Tibial nerve (tissue), 4 donors: ENCODE results near the gene STRBP. TPM values are rescaled to one million over a fixed set of nuclear protein-coding genes. Genes with fewer than 3 reads are reported as not detected.
A peak's percentile ranks its signal among the peaks of the same experiment; 100 is the strongest.

Experiments used
- DNase-seq, 2 donors: peaks; one replicate each; pipeline ENCODE4 v3.0.0-alpha.2; 2019; ENCODE audit warnings: low spot score in 2 of 2
- H3K27ac ChIP-seq, 4 donors: fragments of 200-600 bp; sonication (generic) in 3 of 4; one replicate each; pipeline ENCODE4 v1.5.1; 2017 to 2019; ENCODE audit warnings: mild to moderate bottlenecking in 1 of 4
- H3K27me3 ChIP-seq, 2 donors: fragments of 200-600 bp; sonication (generic) in 1 of 2; one replicate each; pipeline versions ENCODE4 v1.5.1 to v1.6.0; 2017 to 2019
- H3K36me3 ChIP-seq, 3 donors: fragments of 200-600 bp; sonication (generic); one replicate each; pipeline ENCODE4 v1.5.1; 2018 to 2019
- H3K4me1 ChIP-seq, 4 donors: fragments of 200-600 bp; sonication (generic) in 3 of 4; one replicate each; pipeline ENCODE4 v1.5.1; 2017 to 2019
- H3K4me3 ChIP-seq, 4 donors: fragments of 200-600 bp; sonication (generic) in 3 of 4; one replicate each; pipeline ENCODE4 v1.5.1; 2017 to 2019; ENCODE audit warnings: mild to moderate bottlenecking in 1 of 4, moderate library complexity in 1 of 4
- H3K9me3 ChIP-seq, 4 donors: fragments of 200-600 bp; sonication (generic) in 3 of 4; one replicate each; pipeline ENCODE4 v1.5.1; 2017 to 2019
- CTCF ChIP-seq, 5 experiments: fragments of 200-600 bp in 3 of 5; fragments of 450-650 bp in 2 of 5; sonication (generic) in 3 of 5; IDR thresholded peaks; one replicate each; pipeline ENCODE4 v1.5.1; 2016 to 2019; ENCODE audit warnings: antibody characterized with exemption in 5 of 5, mild to moderate bottlenecking in 3 of 5, moderate library complexity in 2 of 5
- EP300 ChIP-seq, 2 donors: sonication (generic); formaldehyde crosslinking; IDR thresholded peaks; one replicate each; pipeline ENCODE4 v1.6.1; 2017; ENCODE audit warnings: antibody characterized with exemption in 2 of 2, mild to moderate bottlenecking in 1 of 2
- POLR2A ChIP-seq, 2 donors: fragments of 450-650 bp; IDR thresholded peaks; one replicate each; pipeline ENCODE4 v1.6.1; 2017; ENCODE audit warnings: antibody characterized with exemption in 2 of 2, mild to moderate bottlenecking in 2 of 2, moderate library complexity in 2 of 2
- WGBS, 2 donors: methylation state at CpG; one replicate each; pipeline ENCODE4 v1.1.5; 2018; 5-methylcytosine and 5-hydroxymethylcytosine counted together
- total RNA-seq, 4 donors: library from RNA; depleted of rRNA; stranded (reverse); fragments of >200 nt; gene quantifications; one replicate each; pipeline ENCODE4 v1.1.0, GENCODE V29; 2016

Gene STRBP
- total RNA-seq, 4 donors from 2014 or later: 3.5 to 20.4 (median 4.9) TPM

GRCh38 chr9:123231421-123231820 is 37.0 kb downstream of the STRBP start:
- Histone ChIP-seq H3K27ac (no peak overlapping the region), H3K4me1 (no peaks in the 10 kb centered on the region), H3K9me3 (no peaks in the 10 kb centered on the region), H3K4me3 (no peak overlapping the region), H3K36me3 (no peaks in the 10 kb centered on the region), H3K27me3 (no peaks in the 10 kb centered on the region)
- WGBS, 2 donors: 94 to 98% methylated on average over 1 of the region's 1 CpG
- DNase-seq: no peak
- no peak for TF ChIP-seq EP300 (IDR thresholded peaks at IDR 0.05)
- TF ChIP-seq POLR2A (IDR thresholded peaks at IDR 0.05): no peak
- no peak for TF ChIP-seq CTCF (IDR thresholded peaks at IDR 0.05)

GRCh38 chr9:123228967-123229366 is 39.4 kb downstream of the STRBP start:
- no peak overlapping the region for H3K27ac ChIP-seq
- H3K4me1 ChIP-seq: no peaks in the 10 kb centered on the region
- no peak for DNase-seq
- 76 to 80% methylated on average over 4 of the region's 4 CpGs for WGBS, 2 donors
- H3K27me3 ChIP-seq: no peaks in the 10 kb centered on the region
- H3K36me3 ChIP-seq: no peaks in the 10 kb centered on the region
- no peaks in the 10 kb centered on the region for H3K9me3 ChIP-seq
- TF ChIP-seq POLR2A (IDR thresholded peaks at IDR 0.05): no peak
- TF ChIP-seq CTCF (IDR thresholded peaks at IDR 0.05): no peak
- TF ChIP-seq EP300 (IDR thresholded peaks at IDR 0.05): no peak
- no peak overlapping the region for H3K4me3 ChIP-seq

- no peak overlapping the region for H3K4me3 ChIP-seq
- no peaks in the 10 kb centered on the region for H3K9me3 ChIP-seq
- no peaks in the 10 kb centered on the region for H3K27me3 ChIP-seq
- no peak overlapping the region for H3K27ac ChIP-seq
- DNase-seq: no peak
- H3K36me3 ChIP-seq: no peaks in the 10 kb centered on the region
- no peak for TF ChIP-seq POLR2A (IDR thresholded peaks at IDR 0.05)
- no peak for TF ChIP-seq CTCF (IDR thresholded peaks at IDR 0.05)
- TF ChIP-seq EP300 (IDR thresholded peaks at IDR 0.05): no peak
- H3K4me1 ChIP-seq: no peaks in the 10 kb centered on the region
- 87 to 93% methylated on average over 4 of the region's 4 CpGs for WGBS, 2 donors
These were observed 42.4 kb downstream of the STRBP start for GRCh38 chr9:123225995-123226394.

- no peak for DNase-seq
- no peak overlapping the region for H3K27ac ChIP-seq
- no peaks in the 10 kb centered on the region for H3K36me3 ChIP-seq
- 48 to 56% methylated on average over 4 of the region's 4 CpGs for WGBS, 2 donors
- TF ChIP-seq CTCF (IDR thresholded peaks at IDR 0.05) (peak in 1 of 5 experiments; percentile 11), POLR2A (IDR thresholded peaks at IDR 0.05) (no peak), EP300 (IDR thresholded peaks at IDR 0.05) (no peak)
- no peak overlapping the region for H3K4me3 ChIP-seq
- H3K4me1 ChIP-seq: no peaks in the 10 kb centered on the region
- H3K27me3 ChIP-seq: no peaks in the 10 kb centered on the region
- no peaks in the 10 kb centered on the region for H3K9me3 ChIP-seq
These were observed 43.0 kb downstream of the STRBP start for GRCh38 chr9:123225374-123225813.

GRCh38 chr9:123220127-123220526 is 48.3 kb downstream of the STRBP start:
- Histone ChIP-seq H3K27me3 (no peaks in the 10 kb centered on the region), H3K9me3 (no peaks in the 10 kb centered on the region), H3K27ac (no peak overlapping the region), H3K36me3 (no peaks in the 10 kb centered on the region), H3K4me1 (peaks cover 0 to 3% (median 0%) of the 10 kb centered on the region in 4 donors), H3K4me3 (no peak overlapping the region)
- TF ChIP-seq CTCF (IDR thresholded peaks at IDR 0.05) (no peak), POLR2A (IDR thresholded peaks at IDR 0.05) (no peak), EP300 (IDR thresholded peaks at IDR 0.05) (no peak)
- WGBS, 2 donors: 85 to 91% methylated on average over 2 of the region's 2 CpGs
- DNase-seq: no peak
